Heart left ventricle (tissue), 16 donors: ENCODE measurements around the gene NSG1. TPM values are rescaled to one million over a fixed set of nuclear protein-coding genes. Genes with fewer than 3 reads are reported as not detected.
A peak's percentile ranks its signal among the peaks of the same experiment; 100 is the strongest.

Experiments
- ATAC-seq, 4 donors: fragments of 200-7000 bp; cut with Tn5 transposase; one replicate each; pipeline ENCODE4 v1.9.1; 2020 to 2022; ENCODE audit warnings: moderate library complexity in 4 of 4, mild to moderate bottlenecking in 3 of 4, moderate number of reproducible peaks in 1 of 4
- DNase-seq, 5 donors: peaks; one replicate each; pipeline ENCODE4 v3.0.0-alpha.2; 2020
- H3K27ac ChIP-seq, 12 donors: fragments of 200-600 bp; sonication (generic) in 4 of 12; one replicate each; pipeline versions ENCODE4 v1.5.0 to v1.8.0; 2016 to 2022; ENCODE audit warnings: mild to moderate bottlenecking in 2 of 12
- H3K27me3 ChIP-seq, 9 donors: fragments of 200-600 bp; sonication (generic) in 2 of 9; one replicate each; pipeline versions ENCODE4 v1.5.1 to v1.8.0; 2016 to 2022; ENCODE audit warnings: mild to moderate bottlenecking in 3 of 9
- H3K36me3 ChIP-seq, 9 donors: fragments of 200-600 bp; sonication (generic) in 2 of 9; one replicate each; pipeline versions ENCODE4 v1.5.0 to v1.8.0; 2018 to 2022; ENCODE audit warnings: mild to moderate bottlenecking in 2 of 9
- H3K4me1 ChIP-seq, 12 donors: fragments of 200-600 bp; sonication (generic) in 4 of 12; one replicate each; pipeline versions ENCODE4 v1.5.0 to v1.8.0; 2016 to 2022; ENCODE audit warnings: mild to moderate bottlenecking in 3 of 12
- H3K4me3 ChIP-seq, 12 donors: fragments of 200-600 bp; sonication (generic) in 4 of 12; one replicate each; pipeline versions ENCODE4 v1.5.0 to v1.8.0; 2017 to 2022; ENCODE audit warnings: mild to moderate bottlenecking in 9 of 12, moderate library complexity in 4 of 12
- H3K9me3 ChIP-seq, 12 donors: fragments of 200-600 bp; sonication (generic) in 4 of 12; one replicate each; pipeline versions ENCODE4 v1.5.0 to v1.8.0; 2016 to 2022; ENCODE audit warnings: mild to moderate bottlenecking in 1 of 12
- POLR2A ChIP-seq, 2 donors: fragments of 450-650 bp; IDR thresholded peaks; one replicate each; pipeline ENCODE4 v1.6.1; 2017; ENCODE audit warnings: antibody characterized with exemption in 2 of 2, mild to moderate bottlenecking in 2 of 2, moderate library complexity in 2 of 2
- WGBS, 4 donors: extraction: QIAGEN DNeasy Blood & Tissue Kit in 2 of 4; methylation state at CpG; one replicate each; pipeline versions ENCODE4 v1.1.5 to v1.1.7; 2013 to 2018; 5-methylcytosine and 5-hydroxymethylcytosine counted together
- intact Hi-C, 10 donors: fragments of 100-400 bp; cut with DNase I; formaldehyde crosslinking; loops; one replicate each; pipeline versions ENCODE4 v1.11.1 to v1.14.2; 2022
- polyA plus RNA-seq, 2 donors: library from polyadenylated mRNA; stranded (reverse); fragments of 200-250 nt; gene quantifications; one replicate each; pipeline ENCODE4 v1.2.3, GENCODE V29; 2013
- total RNA-seq, 9 donors: library from RNA; depleted of rRNA in 2 of 9; stranded (reverse); fragments of >200 nt in 2 of 9; fragmentation: NEBNext Ultra II Directional in 3 of 9; extraction: Animal tissue kit (Norgen Biotek cat#: 25700) in 3 of 9; gene quantifications; one replicate each; pipeline versions ENCODE4 v1.1.0 to v1.2.4, GENCODE V29; 2016 to 2023
- TF ChIP-seq, protein P1 (sequence below), 12 donors: fragments of 200-600 bp; sonication (generic) in 4 of 12; IDR thresholded peaks; one replicate each; pipeline versions ENCODE4 v1.5.0 to v1.8.0; 2018 to 2022; ENCODE audit warnings: antibody characterized with exemption in 12 of 12, mild to moderate bottlenecking in 5 of 12
- donor health status: ischemic (EF 13 %, LVEDD 7.1; RV severe dilation, severe dysfunction).
- donor health status: healthy with polysubstance abuse.
- donor health status: DM: no; HTN: yes; CAD: no.
- donor health status: DM: no; HTN: no; CAD: no.
- donor health status: ischemic (EF 25% LVEDD 6.9; RV normal size, moderate dysfunction).
- donor health status: ischemic (EF 25% LVEDD 5.7; RV mildly dilated, moderate dysfunction).
- donor health status: healthy.
- donor health status: DM: yes; HTN: yes; CAD: no.
- donor health status: ischemic (EF 35%, LVEDD 5.7; RV mildly dilated, moderate dysfunction).
- donor health status: nonischemic (EF 11% LVEDD 7.7; RV severe dilation, severe dysfunction).
- donor health status: DM: yes; HTN: yes; CAD: no.
- donor health status: PGD.
- donor health status: ischemic (EF 29% LVEDD 5.4; RV normal size, mild dysfunction).
- donor health status: nonischemic (EF 23%, LVEDD 6.1; RV moderate dilation, normal function).

Gene NSG1
- total and polyA plus RNA-seq, 11 donors: 2.1 to 19.7 (median 3.4) TPM

DNA sequence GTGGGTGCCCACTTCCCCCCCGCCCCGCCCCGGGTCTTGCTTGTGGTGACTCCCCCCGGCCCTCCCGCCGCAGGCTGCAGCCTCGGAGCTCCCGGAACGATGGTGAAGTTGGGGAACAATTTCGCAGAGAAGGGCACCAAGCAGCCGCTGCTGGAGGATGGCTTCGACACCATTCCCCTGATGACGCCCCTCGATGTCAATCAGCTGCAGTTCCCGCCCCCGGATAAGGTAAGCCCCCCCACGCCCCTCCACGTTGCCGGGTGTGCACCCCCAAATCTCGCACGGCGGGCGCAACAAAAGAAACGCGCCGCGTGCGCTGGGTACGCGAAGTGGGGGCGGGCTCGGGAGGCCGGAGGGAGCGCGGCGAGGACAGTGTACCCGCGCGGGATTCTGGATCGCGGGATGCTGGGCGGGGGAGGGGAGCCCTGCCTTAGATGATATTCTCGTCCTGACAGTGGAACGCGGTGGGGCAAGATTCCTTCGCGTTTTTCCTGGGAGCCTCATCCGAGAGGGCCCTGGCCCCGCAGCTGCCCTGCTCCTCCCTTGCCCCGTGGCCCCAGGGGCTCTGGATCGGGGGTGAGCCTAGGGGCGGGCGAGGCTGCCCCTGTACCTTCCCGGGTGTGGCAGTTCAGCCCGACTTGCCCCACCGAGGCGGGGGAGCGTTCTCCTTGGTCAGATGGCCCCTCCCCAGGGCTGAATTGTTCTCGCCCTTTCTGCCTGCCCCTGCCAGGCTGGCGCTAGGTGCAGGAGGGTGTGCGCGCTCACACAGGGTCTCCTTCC is 819 bp downstream of the NSG1 start:
- ATAC-seq (no peak), DNase-seq (no peak)
- peaks cover 0 to 52% (median 16%) of the 10 kb centered on the region in 12 donors for H3K4me1 ChIP-seq
- H3K36me3 ChIP-seq: no peaks in the 10 kb centered on the region
- intact Hi-C loops: no loop called here
- 3 to 18% (median 5%) methylated on average over 13 to 62 of the region's 62 CpGs for WGBS, 4 donors
- H3K4me3 ChIP-seq: peak overlapping the region; percentile 36 to 62 (median 53)
- no peak overlapping the region for H3K27ac ChIP-seq
- TF ChIP-seq, protein P1, sequence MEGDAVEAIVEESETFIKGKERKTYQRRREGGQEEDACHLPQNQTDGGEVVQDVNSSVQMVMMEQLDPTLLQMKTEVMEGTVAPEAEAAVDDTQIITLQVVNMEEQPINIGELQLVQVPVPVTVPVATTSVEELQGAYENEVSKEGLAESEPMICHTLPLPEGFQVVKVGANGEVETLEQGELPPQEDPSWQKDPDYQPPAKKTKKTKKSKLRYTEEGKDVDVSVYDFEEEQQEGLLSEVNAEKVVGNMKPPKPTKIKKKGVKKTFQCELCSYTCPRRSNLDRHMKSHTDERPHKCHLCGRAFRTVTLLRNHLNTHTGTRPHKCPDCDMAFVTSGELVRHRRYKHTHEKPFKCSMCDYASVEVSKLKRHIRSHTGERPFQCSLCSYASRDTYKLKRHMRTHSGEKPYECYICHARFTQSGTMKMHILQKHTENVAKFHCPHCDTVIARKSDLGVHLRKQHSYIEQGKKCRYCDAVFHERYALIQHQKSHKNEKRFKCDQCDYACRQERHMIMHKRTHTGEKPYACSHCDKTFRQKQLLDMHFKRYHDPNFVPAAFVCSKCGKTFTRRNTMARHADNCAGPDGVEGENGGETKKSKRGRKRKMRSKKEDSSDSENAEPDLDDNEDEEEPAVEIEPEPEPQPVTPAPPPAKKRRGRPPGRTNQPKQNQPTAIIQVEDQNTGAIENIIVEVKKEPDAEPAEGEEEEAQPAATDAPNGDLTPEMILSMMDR (IDR thresholded peaks at IDR 0.05): no peak
- TF ChIP-seq POLR2A (IDR thresholded peaks at IDR 0.05): no peak
- no peaks in the 10 kb centered on the region for H3K9me3 ChIP-seq
- H3K27me3 ChIP-seq: peaks cover 0 to 68% (median 36%) of the 10 kb centered on the region in 9 donors

DNA sequence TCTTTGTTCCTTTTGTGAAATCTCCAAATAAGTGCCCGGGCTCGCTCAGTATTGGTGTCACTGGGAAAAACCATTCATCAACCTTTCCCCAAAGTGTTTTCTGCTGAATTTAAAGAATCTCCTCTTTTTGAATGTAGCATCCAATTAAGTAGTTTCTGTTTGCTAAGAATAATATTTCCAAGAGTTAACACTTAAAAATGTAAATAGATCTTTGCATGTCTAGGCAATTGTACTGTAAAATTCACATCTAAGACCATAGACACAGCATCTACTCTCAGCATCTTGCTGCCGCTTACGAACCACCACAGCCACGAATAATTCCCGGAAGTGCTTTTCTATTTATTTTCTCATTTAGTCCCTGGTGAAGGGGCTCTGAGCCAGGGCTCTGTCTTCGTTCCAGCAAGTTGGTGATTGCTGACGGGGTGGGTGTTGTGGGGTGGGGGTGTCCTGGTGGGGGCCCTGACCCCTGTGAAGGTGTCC is 1.4 kb downstream of the NSG1 start:
- Histone ChIP-seq H3K9me3 (no peaks in the 10 kb centered on the region), H3K4me3 (peak overlapping the region in 5 of 12 donors; percentile 47 to 62 (median 56)), H3K27ac (no peak overlapping the region), H3K4me1 (peaks cover 0 to 45% (median 16%) of the 10 kb centered on the region in 12 donors), H3K27me3 (peaks cover 0 to 73% (median 36%) of the 10 kb centered on the region in 9 donors), H3K36me3 (no peaks in the 10 kb centered on the region)
- ATAC-seq (no peak), DNase-seq (no peak)
- intact Hi-C loops: no loop called here
- 31 to 40% (median 37%) methylated on average over 8 of the region's 8 CpGs for WGBS, 4 donors
- TF ChIP-seq, protein P1 (IDR thresholded peaks at IDR 0.05): no peak
- TF ChIP-seq POLR2A (IDR thresholded peaks at IDR 0.05): no peak

DNA sequence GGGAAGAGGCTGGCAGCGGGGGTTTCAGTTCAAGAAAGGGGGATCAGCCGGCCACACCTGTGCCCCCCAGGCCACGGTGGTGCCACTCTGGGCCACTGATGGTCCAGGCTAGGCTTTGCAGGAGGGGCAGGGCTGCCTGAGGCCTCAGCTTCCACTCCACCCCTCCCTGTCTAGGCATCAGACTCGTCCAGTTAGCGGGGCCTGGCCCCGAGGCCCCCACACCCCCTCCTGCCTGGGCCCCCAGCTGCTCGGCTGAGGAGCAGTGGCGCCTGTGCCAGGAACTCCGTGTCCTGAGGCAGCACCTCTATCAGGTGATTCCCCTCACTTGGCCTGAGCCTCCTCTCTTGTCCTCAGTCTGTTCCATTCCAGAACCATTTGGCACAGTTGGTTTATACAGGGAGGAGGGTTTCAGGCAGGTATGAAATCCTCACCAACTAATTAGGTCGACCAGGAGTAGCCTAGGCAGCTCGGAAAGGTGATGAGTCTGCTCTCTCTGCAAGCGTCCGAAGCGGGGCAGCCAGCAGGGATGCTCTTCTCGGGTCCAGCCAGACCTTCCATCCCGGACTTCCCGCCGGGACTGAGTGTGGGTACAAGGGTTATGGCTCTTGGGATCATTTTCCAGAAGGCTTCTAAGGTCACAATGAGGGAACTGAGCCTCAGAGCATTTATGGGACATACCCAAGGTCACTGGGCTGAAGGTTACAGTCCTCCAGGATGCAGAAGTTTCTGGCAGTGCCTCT is 2.1 kb downstream of the NSG1 start:
- no peak for DNase-seq
- intact Hi-C loops: no loop called here
- TF ChIP-seq POLR2A (IDR thresholded peaks at IDR 0.05): no peak
- TF ChIP-seq, protein P1 (IDR thresholded peaks at IDR 0.05): no peak

DNA sequence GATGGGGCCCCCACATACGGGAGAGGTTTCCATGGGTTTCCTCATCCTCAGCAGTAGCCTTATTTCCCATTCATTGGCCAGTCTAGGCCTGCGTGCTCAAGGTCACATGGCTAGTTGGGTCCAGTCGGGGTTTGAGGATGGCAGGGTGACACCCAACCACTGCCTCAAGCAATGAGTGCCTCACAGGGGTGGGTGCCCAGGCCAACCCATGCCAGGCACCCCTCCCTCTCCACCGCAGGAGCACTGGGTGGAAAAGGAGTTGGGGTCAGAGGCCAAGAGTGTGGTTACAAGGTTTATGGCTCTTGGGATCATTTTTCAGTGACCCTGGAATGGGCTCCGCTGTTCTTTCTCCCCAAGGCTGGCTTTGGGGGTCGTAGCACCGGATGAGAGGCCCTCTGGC is 3.1 kb downstream of the NSG1 start:
- Histone ChIP-seq H3K4me3 (no peak overlapping the region), H3K36me3 (no peaks in the 10 kb centered on the region), H3K27me3 (peaks cover 0 to 83% (median 36%) of the 10 kb centered on the region in 9 donors), H3K9me3 (no peaks in the 10 kb centered on the region), H3K27ac (no peak overlapping the region), H3K4me1 (peaks cover 0 to 41% (median 16%) of the 10 kb centered on the region in 12 donors)
- no peak for ATAC-seq
- intact Hi-C loops: no loop called here
- no peak for DNase-seq
- TF ChIP-seq POLR2A (IDR thresholded peaks at IDR 0.05): no peak
- TF ChIP-seq, protein P1 (IDR thresholded peaks at IDR 0.05): no peak
- 70 to 84% (median 78%) methylated on average over 6 to 7 of the region's 7 CpGs for WGBS, 4 donors

More for the DNA sequence above, 2.1 kb downstream of the NSG1 start:
- Histone ChIP-seq H3K9me3 (no peaks in the 10 kb centered on the region), H3K4me1 (peaks cover 0 to 41% (median 16%) of the 10 kb centered on the region in 12 donors), H3K36me3 (no peaks in the 10 kb centered on the region), H3K4me3 (no peak overlapping the region), H3K27me3 (peaks cover 0 to 79% (median 36%) of the 10 kb centered on the region in 9 donors), H3K27ac (no peak overlapping the region)
- ATAC-seq: no peak
- WGBS, 4 donors: 60 to 68% (median 64%) methylated on average over 14 to 18 of the region's 18 CpGs
